ENCODE measurements around the gene MRC1. TPM values are rescaled to one million over a fixed set of nuclear protein-coding genes. Genes with fewer than 3 reads are reported as not detected.
"Not testable (repeated sequence)": the region's sequence is repeated elsewhere in the genome, so short reads cannot be mapped to it uniquely, and the experiment has no call there.

MRC1 gene
- total RNA-seq, 4 donors from 2014 or later: 8.1 to 22.0 (median 11.1) TPM

DNA sequence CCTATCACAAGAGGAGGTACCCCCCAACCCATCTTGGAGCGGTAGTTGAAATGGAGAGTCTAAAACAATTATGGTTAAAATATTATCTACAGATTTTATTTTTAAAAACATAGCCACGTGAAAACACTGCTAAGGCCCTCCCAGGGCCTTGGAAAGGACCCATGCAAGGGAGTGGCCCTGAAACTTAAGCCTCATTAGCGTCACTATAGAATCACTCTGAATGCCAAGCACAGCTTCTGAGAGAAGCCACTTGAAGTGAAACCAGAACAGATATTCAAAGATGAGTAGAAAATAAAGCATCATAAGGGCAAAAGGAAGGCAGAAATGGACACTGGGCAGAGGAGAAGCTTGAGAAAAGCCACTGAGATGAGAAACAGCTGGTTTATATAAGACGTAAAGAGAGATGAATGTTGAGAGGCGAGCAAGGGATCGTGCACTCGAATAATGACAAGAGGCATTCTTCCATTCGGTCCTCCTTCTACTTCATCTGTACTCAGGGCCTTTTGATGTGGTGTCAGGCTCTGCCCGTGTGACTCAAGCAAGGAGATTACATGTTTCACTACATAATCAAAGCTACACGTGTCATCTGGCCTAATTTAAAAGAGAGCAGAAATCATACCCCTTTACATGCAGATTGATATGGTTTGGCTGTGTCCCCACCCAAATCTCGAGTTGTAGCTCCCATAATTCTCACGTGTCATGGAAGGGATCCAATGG is 109.2 kb downstream of the MRC1 start:
- no peak for DNase-seq
- H3K27ac ChIP-seq: no peak overlapping the region
- no peaks in the 10 kb centered on the region for H3K4me1 ChIP-seq
- no peaks in the 10 kb centered on the region for H3K27me3 ChIP-seq
- TF ChIP-seq, protein P1, sequence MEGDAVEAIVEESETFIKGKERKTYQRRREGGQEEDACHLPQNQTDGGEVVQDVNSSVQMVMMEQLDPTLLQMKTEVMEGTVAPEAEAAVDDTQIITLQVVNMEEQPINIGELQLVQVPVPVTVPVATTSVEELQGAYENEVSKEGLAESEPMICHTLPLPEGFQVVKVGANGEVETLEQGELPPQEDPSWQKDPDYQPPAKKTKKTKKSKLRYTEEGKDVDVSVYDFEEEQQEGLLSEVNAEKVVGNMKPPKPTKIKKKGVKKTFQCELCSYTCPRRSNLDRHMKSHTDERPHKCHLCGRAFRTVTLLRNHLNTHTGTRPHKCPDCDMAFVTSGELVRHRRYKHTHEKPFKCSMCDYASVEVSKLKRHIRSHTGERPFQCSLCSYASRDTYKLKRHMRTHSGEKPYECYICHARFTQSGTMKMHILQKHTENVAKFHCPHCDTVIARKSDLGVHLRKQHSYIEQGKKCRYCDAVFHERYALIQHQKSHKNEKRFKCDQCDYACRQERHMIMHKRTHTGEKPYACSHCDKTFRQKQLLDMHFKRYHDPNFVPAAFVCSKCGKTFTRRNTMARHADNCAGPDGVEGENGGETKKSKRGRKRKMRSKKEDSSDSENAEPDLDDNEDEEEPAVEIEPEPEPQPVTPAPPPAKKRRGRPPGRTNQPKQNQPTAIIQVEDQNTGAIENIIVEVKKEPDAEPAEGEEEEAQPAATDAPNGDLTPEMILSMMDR (IDR thresholded peaks at IDR 0.05): no peak
- TF ChIP-seq POLR2A (IDR thresholded peaks at IDR 0.05): no peak
- no peaks in the 10 kb centered on the region for H3K36me3 ChIP-seq
- no peaks in the 10 kb centered on the region for H3K9me3 ChIP-seq
- H3K4me3 ChIP-seq: no peak overlapping the region

DNA sequence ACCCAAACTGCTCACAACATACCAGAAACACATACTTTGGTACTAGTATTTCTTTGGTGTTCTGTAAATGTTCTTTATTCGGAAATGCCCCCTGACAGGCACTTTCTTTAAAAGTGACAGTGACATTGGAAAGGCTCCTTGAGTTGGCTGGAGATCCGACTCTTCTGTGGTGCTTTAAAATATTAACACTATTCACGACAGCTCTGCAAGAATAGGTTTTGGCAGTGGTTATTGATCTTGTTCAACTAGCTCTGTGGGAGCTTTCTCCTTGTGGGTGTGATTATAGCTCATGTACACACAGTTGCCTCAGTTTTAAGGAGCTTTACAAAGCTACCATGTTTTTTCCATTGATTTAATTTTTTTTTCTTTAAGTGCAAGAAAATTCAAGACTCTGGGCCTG is 112.2 kb downstream of the MRC1 start:
- Histone ChIP-seq H3K4me3 (no peak overlapping the region), H3K36me3 (no peaks in the 10 kb centered on the region), H3K9me3 (no peaks in the 10 kb centered on the region), H3K27ac (no peak overlapping the region), H3K27me3 (no peaks in the 10 kb centered on the region), H3K4me1 (no peaks in the 10 kb centered on the region)
- DNase-seq: no peak
- TF ChIP-seq, protein P1 (IDR thresholded peaks at IDR 0.05): no peak
- no peak for TF ChIP-seq POLR2A (IDR thresholded peaks at IDR 0.05)

- TF ChIP-seq, protein P1 (IDR thresholded peaks at IDR 0.05): no peak
- no peak for TF ChIP-seq POLR2A (IDR thresholded peaks at IDR 0.05)
- Histone ChIP-seq H3K4me1 (no peaks in the 10 kb centered on the region), H3K36me3 (no peaks in the 10 kb centered on the region), H3K27me3 (no peaks in the 10 kb centered on the region), H3K27ac (no peak overlapping the region), H3K4me3 (no peak overlapping the region), H3K9me3 (no peaks in the 10 kb centered on the region)
- DNase-seq: no peak
Observed at GRCh38 chr10:17923728-17924127, 114.6 kb downstream of the MRC1 start.

GRCh38 chr10:17943033-17943745 is 134.0 kb downstream of the MRC1 start:
- Histone ChIP-seq H3K27me3 (no peaks in the 10 kb centered on the region), H3K4me1 (no peaks in the 10 kb centered on the region), H3K36me3 (no peaks in the 10 kb centered on the region), H3K27ac (no peak overlapping the region), H3K9me3 (no peaks in the 10 kb centered on the region), H3K4me3 (no peak overlapping the region)
- no peak for TF ChIP-seq POLR2A (IDR thresholded peaks at IDR 0.05)
- TF ChIP-seq, protein P1 (IDR thresholded peaks at IDR 0.05): no peak
- DNase-seq: no peak

DNA sequence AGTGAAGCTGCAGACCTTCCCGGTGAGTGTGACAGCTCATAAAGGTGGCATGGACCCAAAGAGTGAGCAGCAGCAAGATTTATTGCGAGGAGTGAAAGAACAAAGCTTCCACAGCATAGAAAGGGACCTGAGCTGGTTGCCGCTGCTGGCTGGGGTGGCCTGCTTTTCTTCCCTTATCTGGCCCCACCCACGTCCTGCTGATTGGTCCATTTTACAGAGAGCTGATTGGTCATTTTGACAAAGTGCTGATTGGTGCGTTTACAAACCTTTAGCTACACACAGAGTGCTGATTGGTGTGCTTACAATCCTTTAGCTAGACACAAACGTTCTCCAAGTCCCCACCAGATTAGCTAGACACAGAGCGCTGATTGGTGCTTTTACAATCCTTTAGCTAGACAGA is 141.1 kb downstream of the MRC1 start:
- H3K4me3 ChIP-seq, H3K4me1 ChIP-seq, H3K36me3 ChIP-seq, H3K27me3 ChIP-seq, H3K9me3 ChIP-seq, H3K27ac ChIP-seq, DNase-seq: not testable (repeated sequence)

DNA sequence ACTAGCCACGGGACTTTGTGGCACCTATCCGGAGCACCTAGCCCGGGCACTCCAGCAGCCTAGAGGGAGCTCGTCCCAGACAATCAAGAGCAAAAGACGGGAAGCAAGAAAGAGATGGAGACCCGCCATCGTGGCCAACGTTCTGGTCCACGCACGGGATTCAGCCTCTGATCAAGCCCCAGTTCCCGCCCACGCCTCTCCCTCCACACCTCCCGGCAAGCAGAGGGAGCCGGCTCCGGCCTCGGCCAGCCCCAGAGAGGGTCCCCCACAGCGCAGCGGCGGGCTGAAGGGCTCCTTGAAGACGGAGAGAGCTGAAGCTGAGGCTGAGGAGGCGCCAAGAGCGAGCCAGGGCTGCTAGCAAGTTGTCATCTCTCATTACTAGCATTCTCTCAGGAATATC is 141.6 kb downstream of the MRC1 start:
- Histone ChIP-seq H3K27ac (no peak overlapping the region), H3K4me3 (no peak overlapping the region), H3K36me3 (no peaks in the 10 kb centered on the region), H3K9me3 (no peaks in the 10 kb centered on the region), H3K4me1 (no peaks in the 10 kb centered on the region), H3K27me3 (no peaks in the 10 kb centered on the region)
- no peak for DNase-seq
- TF ChIP-seq, protein P1 (IDR thresholded peaks at IDR 0.05): no peak
- TF ChIP-seq POLR2A (IDR thresholded peaks at IDR 0.05): no peak

Measured in Peyer's patch (tissue), 4 donors.